ENCODE data around the gene TMEM44. TPM values are rescaled to one million over a fixed set of nuclear protein-coding genes. Genes with fewer than 3 reads are reported as not detected.
A peak's percentile ranks its signal among the peaks of the same experiment; 100 is the strongest.

Gene TMEM44
- total and polyA plus RNA-seq, 10 donors: 5.5 to 30.3 (median 22.1) TPM

- peak overlapping the region; percentile 88 to 97 (median 92) for H3K27ac ChIP-seq
Observed at GRCh38 chr3:194671511-194671899, 38.3 kb upstream of the TMEM44 start.

DNA sequence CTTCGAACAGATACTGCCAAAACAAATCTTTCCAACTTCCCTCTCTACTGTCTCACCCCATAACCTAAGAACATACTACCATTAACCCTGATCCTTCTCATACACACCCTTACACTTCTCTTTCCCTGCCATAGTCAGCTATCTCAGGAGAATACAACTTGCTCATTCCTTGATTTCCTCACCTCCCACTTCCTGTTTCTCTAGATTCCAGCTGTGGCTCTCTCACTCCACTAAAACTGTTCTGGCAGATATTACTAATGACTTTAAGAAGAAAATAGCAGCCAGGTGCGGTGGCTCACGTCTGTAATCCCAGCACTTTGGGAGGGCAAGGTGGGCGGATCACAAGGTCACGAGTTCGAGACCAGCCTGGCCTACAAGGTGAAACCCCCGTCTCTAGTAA, 34.1 kb upstream of the TMEM44 start:
- TF ChIP-seq CTCF (IDR thresholded peaks at IDR 0.05 in 8 of 11, conservative IDR thresholded peaks at IDR 0.05 in 3 of 11): no peak
- no peak for TF ChIP-seq POLR2A (IDR thresholded peaks at IDR 0.05)
- TF ChIP-seq POLR2AphosphoS5 (IDR thresholded peaks at IDR 0.05): no peak
- Histone ChIP-seq H3K9me3 (no peaks in the 10 kb centered on the region), H3K4me3 (no peak overlapping the region), H3K4me1 (peaks cover 12 to 55% (median 19%) of the 10 kb centered on the region in 6 donors), H3K36me3 (peaks cover 4 to 72% (median 50%) of the 10 kb centered on the region in 6 donors), H3K27ac (no peak overlapping the region), H3K27me3 (replicated peaks in 1 of 7) (no peaks in the 10 kb centered on the region)
- intact Hi-C loops (cut with DNase I; ENCODE audit: low total_unique reads): no loop called here
- WGBS, 5 donors: 76 to 92% (median 79%) methylated on average over 7 of the region's 7 CpGs
- DNase-seq: no peak

More at GRCh38 chr3:194671511-194671899, 38.3 kb upstream of the TMEM44 start:
- H3K36me3 ChIP-seq: peaks cover 0 to 34% (median 22%) of the 10 kb centered on the region in 6 donors
- TF ChIP-seq CTCF (IDR thresholded peaks at IDR 0.05 in 8 of 11, conservative IDR thresholded peaks at IDR 0.05 in 3 of 11): peak in 10 of 11 experiments; percentile 15 to 65 (median 52)
- no peak for TF ChIP-seq POLR2AphosphoS5 (IDR thresholded peaks at IDR 0.05)
- no peaks in the 10 kb centered on the region for H3K27me3 ChIP-seq (replicated peaks in 1 of 7)
- H3K9me3 ChIP-seq: no peaks in the 10 kb centered on the region
- 0 to 2% (median 0%) methylated on average over 5 of the region's 5 CpGs for WGBS, 5 donors
- peak overlapping the region; percentile 82 to 95 (median 92) for H3K4me3 ChIP-seq
- intact Hi-C loops (cut with DNase I; ENCODE audit: low total_unique reads): loop anchor here (10.0 kb wide), 1 partner anchor 853 kb away; no protein-coding TSS in a partner anchor
- peaks cover 12 to 49% (median 25%) of the 10 kb centered on the region in 6 donors for H3K4me1 ChIP-seq
- DNase-seq: no peak

DNA sequence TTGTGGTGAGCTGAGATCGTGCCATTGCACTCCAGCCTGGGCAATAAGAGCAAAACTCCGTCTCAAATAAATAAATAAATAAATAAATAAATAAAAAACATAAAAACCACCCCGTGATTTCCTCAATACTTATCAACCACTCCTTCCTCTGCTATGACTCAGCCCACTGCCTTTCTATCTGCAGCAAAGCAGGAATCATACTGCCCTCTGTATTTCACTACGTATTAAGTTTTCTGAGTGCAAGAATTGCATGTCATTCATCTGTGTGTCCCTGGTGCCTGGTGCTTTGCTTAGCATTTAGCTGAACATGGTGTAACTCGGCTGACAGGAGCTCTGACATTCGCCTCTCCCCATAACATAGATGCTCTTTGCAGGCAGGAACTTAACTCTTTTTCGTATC, 31.6 kb upstream of the TMEM44 start:
- peak overlapping the region in 1 of 8 donors; percentile 7 for H3K27ac ChIP-seq
- intact Hi-C loops (cut with DNase I; ENCODE audit: low total_unique reads): no loop called here
- no peaks in the 10 kb centered on the region for H3K9me3 ChIP-seq
- 70 to 88% (median 76%) methylated on average over 7 of the region's 7 CpGs for WGBS, 5 donors
- no peaks in the 10 kb centered on the region for H3K27me3 ChIP-seq (replicated peaks in 1 of 7)
- DNase-seq: no peak
- peaks cover 4 to 94% (median 57%) of the 10 kb centered on the region in 6 donors for H3K36me3 ChIP-seq
- TF ChIP-seq POLR2A (IDR thresholded peaks at IDR 0.05): no peak
- no peak overlapping the region for H3K4me3 ChIP-seq
- peaks cover 0 to 60% (median 21%) of the 10 kb centered on the region in 6 donors for H3K4me1 ChIP-seq

DNA sequence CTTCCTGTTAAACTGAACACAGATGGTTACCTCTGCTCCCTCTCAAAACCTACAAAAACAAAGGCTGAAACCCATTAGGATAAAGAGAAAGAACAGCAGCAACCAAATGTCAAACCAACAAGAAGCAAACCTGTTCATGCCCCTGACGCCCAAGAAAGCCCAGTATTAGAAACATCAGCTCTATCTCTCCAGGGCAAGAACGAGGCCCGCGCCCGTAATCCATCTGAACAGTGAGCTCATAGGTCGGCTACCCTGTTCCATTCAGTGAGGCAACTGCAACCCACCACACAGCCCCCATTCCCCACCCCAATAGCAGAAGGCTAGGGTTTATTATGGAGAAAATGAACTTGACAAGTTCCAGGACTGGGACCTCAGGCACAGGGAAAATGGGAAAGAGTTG, 28.7 kb upstream of the TMEM44 start:
- H3K27ac ChIP-seq: peak overlapping the region in 7 of 8 donors; percentile 30 to 72 (median 61)
- 52 to 79% (median 59%) methylated on average over 6 of the region's 6 CpGs for WGBS, 5 donors
- H3K36me3 ChIP-seq: peaks cover 4 to 96% (median 66%) of the 10 kb centered on the region in 6 donors
- no peak for DNase-seq
- TF ChIP-seq POLR2AphosphoS5 (IDR thresholded peaks at IDR 0.05) (no peak), POLR2A (IDR thresholded peaks at IDR 0.05) (no peak), CTCF (IDR thresholded peaks at IDR 0.05 in 8 of 11, conservative IDR thresholded peaks at IDR 0.05 in 3 of 11) (no peak)
- no peaks in the 10 kb centered on the region for H3K27me3 ChIP-seq (replicated peaks in 1 of 7)
- peaks cover 0 to 58% (median 29%) of the 10 kb centered on the region in 6 donors for H3K4me1 ChIP-seq
- H3K9me3 ChIP-seq: no peaks in the 10 kb centered on the region
- intact Hi-C loops (cut with DNase I; ENCODE audit: low total_unique reads): no loop called here
- no peak overlapping the region for H3K4me3 ChIP-seq
